Activated T-helper 1 cell treated with anti-CD3 and anti-CD28 coated beads, Interleukin-2, amount 50 U/mL, for 16 hours (primary cell): Measurements from ENCODE around the gene GPR183.

ENCODE experiments used
- DNase-seq, 2 donors: peaks; one replicate each; pipeline ENCODE4 v3.0.0-alpha.2; 2020; ENCODE audit warnings: low read depth in 1 of 2, low spot score in 1 of 2

The GPR183 gene

DNA sequence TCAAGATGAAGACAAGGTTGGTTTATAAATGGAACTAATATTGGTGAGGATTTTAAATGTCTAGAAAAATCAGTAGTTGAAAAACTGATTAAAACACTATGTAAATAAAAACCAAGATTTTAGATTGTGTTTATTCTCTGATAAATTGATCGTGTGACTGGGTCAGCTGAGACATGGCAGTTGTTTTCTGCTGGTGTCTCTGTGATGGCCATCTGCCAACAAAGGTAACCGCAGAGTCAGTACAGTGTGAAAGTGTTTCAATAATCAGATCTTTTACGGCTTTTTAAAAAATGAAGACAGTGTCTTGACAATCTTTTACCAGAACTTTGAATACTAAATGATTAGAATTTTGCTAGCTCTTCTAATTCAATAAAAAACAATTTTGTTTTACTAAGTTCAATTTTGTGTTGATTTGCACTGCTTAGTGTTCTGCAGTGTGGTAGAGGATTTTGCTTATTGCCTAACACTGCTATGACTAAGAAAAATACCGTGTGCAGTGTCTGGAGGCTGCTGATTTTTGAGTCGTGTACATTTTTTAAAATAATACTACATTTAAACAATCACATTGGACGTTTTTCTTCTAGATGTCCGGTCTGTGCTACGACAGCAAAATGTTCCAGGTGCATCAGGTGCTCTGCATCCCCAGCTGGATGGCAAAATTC, 32.7 kb upstream of the GPR183 start:
- DNase-seq = no peak

DNA sequence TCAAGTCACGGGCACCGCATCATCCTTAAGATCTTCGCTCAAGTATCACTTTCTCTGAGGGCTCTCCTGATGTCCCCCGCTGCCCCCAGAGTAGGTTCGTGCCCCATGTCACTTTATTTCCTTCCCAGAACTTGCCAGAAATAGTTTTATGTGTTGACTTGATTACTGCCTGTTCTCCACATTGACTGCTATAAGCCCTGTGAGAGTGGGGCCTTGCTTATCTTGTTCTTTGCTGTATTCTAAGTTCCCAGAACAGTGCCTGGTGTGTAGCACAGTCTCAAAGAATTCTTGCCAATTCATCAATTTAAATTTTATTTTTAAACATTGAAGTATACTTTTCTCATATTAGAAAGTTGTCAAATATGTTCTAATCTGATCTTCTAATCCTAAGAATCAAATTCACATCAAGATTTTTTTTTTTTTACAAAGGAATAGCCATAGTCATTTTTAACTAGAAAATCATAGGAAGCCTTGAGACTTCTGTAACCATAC, 32.1 kb upstream of the GPR183 start:
- DNase-seq = no peak

DNA sequence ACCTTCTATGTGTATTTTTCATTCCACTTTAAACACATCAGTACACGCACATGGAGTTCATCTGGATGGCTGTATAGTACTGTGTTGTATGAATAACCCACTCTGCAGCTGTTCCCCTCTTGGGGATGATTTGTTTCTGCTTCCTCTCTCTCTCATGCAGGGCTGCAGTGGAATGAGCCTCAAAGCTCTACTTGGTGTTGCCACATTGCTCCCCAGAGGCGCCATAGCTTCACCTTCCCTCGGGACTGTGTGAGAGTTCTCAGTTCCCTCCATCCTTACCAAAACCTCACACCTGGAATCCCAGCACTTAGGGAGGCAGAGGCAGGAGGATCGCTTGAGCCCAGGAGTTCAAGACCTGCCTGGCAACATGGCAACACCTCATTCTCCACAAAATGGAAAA, 28.4 kb upstream of the GPR183 start:
- DNase-seq = no peak

DNA sequence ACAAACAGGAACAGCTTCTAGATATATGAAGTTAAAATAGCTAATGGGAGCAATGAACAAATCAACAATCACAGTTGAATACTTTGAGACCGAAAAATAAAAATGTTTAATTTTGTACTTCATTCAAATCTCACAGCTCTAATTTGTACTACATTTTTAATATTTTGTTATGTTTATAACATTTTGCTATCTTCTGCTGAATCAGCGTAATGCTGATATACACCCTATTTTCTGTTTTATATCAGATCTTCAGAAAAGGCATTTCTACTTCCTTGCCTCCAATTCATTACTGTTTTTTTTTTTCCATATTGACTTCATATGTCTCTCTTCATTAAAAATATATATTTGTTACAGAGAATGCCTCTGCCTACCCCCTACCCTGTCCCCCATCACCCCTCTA, 27.9 kb upstream of the GPR183 start:
- no peak for DNase-seq

DNA sequence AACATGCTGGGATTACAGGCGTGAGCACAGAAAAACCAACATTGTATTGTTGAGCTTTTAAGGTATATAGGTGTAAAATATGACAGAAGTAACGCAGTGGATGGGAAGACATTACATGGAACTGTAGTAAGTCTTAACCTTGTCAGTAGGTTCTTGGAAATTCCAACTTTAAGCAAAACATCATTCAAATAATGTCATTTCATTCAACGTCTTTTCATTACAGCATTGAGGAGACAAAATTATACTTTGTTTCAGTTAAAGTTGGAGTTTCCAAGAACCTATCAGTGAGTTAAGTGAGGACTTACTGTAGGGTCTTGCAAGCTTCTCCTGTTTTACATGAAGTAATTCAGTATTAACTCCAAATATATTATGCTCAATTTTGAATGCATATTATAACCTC, 27.0 kb upstream of the GPR183 start:
- DNase-seq = no peak

DNA sequence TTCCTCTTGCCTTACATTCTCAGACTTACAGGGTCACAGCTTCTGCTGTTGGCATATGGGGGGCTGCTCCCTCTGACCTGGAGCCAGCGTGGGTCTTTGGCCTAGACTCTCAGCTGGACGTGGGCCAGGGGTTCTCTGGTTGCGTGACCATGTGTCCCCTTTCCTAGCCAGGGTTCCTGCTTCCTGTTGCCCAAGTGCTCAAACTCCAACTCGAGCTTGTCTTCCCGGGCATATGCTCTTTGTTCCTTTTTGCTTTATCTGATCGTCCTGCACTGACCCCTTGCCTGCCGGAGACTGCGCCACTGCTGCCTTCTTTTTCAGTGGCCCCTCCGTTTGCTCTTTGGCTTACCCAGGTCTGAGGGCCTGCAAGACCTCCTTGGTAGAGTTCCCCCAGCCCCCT, 25.3 kb upstream of the GPR183 start:
- DNase-seq = no peak

DNA sequence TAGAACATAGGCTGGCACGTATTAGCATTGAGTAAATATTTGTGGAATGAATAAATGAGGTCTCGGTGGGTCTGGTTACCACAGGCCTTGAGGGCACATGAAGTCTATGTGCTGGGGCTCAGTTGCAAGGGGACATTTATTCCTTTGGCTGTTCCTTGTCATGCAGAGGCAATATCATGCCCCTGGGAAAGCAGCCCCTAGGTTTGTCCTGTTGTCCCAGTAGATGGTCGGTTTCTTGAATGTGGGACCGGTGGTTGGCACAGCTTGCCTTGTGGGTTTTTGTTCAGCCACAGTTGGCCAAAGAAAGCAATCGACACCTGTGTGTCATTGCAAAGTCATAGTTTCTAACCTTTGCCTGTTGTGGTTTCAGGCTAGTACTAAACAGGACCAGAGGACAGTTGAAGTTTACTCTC, 24.7 kb upstream of the GPR183 start:
- no peak for DNase-seq

DNA sequence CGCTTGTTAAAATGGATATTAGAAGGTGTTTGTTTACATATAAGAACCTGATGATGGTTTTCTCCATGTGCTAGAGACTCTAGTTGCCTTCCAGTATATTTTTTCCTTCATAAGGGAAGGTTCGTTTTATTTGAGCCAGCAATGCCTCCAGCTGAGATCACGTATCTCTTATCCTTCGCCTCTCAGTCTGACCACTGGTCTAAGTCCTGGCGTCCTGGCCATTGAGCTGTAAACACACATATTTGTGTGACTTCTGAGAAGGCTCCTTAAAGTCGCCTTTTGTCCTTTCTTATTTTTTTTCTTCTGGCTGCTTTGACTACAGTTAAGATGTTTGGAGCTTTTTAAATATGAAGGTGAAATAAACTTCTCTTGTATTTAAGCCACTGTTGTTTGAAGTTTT, 23.7 kb upstream of the GPR183 start:
- no peak for DNase-seq

DNA sequence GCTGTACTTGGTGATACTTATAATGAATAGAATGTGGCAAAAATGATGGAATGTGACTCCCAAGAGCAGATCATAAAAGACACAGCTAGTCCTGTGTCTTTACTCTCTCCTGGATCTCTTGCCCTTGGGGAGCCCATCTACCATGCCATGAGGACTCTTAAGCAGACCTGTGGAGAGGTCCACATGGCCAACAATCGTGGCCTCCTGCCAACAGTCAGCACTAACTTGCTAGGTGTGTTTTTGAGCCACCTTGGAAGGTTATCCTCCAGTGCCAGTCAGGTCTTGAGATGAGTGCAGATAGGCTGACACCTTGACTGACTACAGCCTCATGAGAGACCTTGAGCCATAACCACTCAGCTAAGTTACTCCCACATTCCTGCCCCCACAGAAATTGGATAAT, 22.3 kb upstream of the GPR183 start:
- DNase-seq = no peak

DNA sequence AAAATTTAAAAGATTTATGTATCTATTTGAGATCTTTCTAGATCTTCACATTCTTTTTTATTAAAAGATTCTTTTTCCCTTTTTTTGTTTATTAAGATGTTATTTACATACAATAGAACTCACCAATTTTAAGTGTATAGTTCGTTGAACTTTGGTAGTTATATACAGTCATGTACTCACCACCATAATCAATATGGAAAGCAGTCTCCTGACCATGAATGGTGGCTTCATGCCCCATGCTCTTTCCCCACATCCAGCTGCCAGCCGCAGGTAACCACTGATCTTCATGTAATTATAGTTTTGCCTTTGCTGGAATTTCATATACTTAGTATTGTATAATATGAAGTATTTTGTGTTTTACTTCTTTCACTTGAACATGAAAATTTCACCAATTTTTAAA, 20.6 kb upstream of the GPR183 start:
- no peak for DNase-seq

DNA sequence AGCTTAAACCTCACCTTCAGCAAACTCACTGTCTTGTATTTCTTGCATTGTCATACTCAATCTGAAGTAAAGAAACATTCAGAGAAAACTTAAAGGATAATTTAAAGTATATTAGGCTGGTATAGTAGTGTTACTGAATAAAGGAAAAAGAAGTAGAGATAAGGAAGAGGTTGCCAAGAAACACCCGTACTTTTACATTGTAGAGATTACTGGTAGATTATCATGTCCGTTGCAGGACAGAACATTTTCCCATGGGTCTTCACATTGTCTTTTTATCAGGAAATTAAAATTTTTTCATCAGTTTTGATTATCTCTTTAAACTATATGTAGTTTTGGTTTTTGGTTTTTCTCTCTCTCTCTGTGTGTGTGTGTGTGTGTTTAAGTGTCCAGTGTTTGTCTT, 19.9 kb upstream of the GPR183 start:
- no peak for DNase-seq

DNA sequence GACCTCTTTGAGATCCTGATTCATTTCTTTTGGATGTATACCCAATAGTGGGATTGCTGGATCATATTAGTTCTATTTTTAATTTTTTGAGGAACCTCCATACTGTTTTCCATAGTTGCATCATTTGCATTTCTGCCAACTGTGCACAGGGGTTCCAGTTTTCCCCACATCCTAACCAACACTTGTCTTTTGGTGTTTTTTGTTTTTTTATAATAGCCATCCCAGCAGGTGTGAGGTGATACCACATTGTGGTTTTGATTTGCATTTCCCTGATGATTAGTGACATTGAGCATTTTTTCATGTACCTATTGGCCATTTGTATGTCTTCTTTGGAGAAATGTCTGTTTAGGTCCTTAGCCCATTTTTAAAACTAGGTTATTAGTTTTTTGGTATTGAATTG, 18.8 kb upstream of the GPR183 start:
- no peak for DNase-seq

DNA sequence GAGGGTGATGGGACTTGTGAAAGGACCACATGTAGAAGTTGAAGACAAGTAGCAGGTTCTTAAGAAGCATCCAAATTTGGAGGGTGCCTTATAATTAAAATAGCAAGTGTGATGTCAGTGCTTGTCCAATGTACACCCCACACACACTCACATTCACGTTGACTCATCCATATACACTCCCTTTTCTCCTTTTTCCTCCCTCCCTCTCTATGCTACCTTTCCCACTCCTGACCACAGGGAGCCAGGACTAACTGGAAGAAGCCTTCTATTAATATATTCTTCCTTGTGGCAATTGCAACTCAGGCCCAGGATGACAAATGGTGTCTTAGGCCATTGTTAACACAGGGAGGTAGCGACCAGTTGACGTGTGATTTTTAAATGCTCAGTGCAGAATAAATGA, 16.3 kb upstream of the GPR183 start:
- no peak for DNase-seq

DNA sequence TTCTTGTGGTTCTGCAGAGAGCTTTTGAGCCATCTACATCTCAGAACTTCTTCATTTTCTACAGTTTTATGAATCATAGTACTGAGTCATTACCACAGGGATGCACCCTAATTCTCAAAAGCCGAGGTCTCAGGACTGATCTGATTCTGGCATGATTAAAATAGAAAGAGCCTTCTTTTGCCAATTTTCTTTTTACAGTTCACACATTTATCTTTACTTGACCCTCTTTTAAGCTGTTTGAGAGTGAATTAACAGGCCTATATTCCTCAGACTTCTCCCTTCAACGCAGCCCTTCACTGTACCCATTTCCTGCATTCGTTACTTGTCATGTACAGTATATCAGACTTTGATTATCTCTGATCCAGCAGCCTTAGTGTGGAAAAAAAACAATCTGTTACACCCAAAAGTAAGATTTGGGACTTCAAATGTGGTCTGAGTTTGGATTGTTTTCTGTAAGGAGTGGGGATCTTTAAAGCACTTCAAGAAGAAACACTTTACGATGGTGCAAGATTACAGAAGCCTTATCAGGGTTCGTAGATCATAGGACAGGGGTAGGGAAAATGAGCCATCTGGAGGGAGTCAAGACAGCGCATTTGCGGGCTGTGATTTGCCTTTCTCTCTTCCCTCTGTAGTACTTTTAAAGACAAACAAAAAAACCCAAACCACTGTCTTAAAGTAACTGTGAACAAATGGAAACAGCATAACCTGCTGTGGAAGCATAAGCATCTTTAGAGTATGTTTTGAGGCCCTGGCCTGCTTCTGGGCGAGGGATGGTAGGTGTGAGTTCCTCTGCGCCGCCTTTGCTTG, 15.3 kb upstream of the GPR183 start:
- DNase-seq = no peak

DNA sequence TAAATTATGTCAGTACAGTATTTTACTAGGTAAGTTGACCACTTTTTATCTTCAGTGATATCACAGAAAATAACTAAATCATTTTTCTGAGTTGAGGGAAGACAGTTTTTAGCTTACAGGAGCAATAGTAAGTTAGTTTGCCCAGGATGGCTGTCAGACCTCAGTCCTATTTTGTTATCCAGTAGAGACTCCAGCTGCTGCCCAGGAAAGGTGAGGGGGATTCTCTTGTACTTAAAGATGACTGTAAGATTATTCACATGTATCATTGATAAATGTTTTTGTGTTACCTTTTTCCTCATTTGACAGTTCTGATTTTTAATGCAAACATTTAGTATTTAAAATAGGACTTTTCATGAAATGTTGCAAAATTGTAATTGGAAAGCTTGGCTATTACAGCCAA, 14.5 kb upstream of the GPR183 start:
- DNase-seq = no peak

DNA sequence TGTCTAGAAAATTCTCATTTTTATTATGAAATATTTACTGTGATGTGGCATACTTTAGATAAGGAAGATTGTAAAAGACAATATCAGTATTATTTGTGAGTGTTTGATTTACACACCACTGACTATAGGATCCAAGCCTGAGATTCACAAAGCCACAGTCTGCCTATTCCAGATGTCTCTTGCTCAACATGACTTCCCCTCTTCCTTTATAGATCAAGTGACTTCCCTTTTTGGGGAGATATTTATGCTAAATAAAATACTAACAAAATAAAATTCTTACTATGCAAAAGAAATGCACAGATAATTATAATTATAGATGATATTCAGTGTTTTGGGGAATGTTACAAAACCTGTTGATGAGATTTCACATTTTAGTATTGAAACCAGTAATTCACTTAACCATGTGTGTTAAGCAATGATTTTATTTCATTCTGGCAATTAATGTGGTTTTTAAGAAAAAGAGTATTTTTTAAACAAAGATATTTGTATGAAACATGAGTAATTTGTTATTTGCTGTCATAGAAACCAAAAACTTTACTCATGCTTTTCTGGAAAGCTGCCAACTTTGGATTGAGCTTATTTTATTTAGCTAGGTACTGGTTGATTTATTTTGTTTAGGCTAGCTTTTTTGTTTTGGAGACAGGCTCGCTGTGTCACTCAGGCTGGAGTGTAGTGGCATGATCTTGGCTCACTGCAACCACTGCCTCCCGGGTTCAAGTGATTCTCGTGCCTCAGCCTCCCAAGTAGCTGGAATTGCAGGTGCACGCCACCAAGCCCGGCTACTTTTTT, 13.7 kb upstream of the GPR183 start:
- DNase-seq = no peak

DNA sequence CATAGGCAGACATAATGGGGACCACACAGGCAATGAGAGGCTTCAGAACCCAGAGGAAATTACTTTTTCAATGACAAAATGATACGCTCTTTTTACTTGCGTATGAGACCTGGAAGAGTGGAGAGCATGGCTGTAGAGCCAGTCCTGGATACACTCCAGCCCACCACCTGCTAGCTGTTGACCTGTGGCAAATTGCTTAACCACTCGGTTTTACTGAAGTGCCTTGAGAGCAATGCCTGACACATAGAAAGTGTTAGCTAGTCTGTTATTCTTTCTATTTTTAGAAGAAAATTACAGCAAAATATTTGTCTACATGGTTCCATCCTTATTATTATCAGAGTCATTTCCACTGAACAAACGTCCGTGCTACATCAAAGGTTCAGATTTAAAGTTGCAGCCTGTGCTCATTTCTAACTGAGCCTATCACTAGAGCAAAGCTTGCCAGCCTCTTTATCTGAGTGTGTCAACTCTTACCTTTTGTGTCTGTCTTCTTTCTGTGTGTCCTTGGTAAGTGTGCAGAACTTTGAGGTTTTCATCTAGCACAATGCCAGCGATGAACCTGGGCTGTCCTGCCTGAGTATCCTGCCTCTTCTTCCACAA, 9.6 kb upstream of the GPR183 start:
- DNase-seq = no peak

DNA sequence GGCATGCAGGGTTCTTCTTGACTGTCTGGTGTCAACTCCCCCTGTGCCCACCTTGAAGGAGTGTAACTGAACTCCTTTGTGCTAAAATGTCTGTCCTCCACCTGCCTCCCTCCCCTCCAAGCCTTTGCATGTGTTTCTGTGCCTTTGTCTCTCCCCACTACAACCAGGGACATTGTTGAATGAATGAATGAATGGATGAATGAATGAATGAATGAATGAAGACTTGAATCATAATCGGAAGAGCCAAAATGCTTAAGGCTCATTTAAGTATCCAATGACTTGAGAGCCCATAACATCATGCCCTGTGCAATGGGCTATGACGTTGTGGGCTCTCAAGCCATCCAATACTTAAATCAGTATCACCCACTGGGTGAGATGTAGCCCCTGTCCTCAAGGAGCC, 9.0 kb upstream of the GPR183 start:
- no peak for DNase-seq

DNA sequence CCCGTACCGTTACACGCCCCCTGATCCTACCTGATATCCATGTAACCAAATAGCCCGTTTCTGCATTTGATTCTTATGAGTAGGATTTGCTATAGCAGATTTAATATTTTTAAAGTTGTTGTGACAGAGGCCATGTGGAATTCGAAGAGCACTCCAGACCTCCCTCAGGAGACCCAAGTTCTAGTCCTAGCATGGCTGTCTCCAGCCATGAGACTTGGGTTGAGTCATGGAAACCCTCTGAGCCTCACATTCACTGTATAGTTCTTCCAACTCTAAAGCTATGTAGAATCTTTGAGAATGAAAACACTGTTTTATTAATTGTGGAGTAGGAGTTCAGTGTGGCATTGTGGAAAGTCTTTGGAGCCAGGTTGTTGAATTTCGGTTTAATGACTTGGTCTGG, 8.0 kb upstream of the GPR183 start:
- no peak for DNase-seq

DNA sequence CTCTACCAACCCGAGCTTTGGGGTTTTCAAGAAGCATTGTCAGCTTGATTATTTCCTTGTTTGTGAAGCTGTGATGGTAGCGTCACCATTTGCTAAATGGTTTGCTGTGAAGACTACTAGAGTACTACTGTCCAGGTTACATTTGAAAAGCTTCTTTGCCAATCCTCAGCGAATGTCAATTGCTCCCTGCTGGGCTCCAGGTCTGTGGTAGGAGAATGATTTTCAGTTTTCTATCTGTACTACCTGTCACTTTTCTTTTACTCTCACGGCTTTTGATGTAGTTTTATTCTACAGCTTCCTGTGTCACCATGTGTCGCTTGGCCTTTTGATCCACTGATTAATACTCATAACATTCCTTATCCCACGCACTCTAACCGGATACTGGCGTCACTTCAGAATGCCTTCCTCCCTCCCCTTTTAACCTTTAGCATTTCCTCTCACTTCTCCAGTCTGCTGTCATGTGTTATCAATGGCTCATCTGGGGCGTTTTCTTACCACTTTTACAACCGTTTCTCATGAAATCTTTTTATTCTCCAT, 7.5 kb upstream of the GPR183 start:
- DNase-seq = peak in 1 of 2 donors; percentile 48

DNA sequence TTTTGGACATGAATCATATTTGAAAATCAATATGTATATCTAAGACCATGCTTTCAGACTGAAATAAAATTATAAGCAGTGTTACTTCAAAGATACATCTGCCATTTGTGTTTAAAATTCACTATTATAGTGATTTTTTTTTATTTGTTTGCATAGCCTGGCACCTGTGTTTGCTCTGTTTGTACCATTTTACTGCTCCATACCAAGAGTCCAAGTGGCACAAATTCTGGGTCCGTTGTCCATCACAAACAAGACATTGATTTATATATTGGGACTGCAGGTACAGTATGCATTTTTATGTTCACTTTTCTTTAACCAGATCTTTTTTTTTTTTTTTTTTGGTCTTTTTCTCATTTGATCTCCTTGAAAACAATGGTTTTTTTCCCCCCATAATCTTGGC, 6.7 kb upstream of the GPR183 start:
- no peak for DNase-seq
